ENCODE data around the gene FDXR.
"Not testable (repeated sequence)": the region's sequence is repeated elsewhere in the genome, so short reads cannot be mapped to it uniquely, and the experiment has no call there.

FDXR gene

DNA sequence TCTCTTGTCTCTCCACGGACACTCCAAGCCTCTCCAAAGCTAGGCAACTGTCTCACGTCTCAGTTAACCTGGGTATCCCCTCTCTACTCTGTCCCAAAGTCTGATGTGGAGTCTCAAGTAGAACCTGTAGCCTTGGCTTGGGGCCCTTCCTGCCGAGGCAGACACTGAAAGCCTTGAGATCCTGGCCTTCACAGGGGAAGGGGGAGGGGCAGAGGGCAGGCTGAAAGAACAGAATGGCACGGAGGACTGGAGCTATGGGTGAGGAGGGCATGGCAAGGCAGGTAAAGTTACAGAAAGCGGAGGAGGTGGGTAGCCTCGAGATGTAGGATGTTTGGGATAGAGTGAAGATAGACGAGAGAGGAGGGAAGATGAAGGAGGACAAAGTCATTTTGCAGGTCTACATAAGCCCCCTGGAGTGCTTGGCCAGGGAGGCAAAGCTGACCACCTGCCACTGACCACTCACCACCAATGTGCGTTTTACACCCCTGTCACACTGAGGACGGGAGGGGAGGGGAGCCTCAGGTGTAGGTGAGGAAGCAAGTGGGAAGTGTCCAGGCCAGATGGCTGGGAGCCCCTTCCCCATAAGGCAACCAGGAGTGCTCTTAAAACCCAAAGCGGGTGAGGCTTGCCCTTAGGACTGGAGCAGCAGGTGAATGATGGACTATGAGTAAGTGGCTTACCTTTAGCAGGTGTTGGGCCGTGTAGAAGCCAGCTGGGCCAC lies 1.3 kb downstream of the FDXR start:
- no peak for DNase-seq (ENCODE audit: low spot score)

DNA sequence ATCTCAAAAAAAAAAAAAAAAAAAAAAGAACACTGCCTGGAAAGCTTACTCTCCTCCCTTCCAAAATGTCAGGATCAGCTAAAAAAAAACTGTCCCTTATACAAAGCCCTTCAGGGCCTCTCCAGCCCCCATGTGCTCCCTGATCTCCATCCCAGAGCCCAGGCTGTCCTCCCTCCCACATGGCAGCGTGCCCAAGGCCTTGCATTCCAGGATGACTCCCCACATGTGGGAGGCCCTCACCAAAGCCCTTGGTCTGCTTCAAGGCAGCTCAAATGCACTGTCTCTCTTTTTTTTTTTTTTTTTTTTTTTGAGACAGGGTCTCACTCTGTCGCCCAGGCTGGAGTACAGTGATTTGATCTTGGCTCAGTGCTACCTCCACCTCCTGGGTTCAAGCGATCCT lies 2.3 kb downstream of the FDXR start:
- no peak for DNase-seq (ENCODE audit: low spot score)

DNA sequence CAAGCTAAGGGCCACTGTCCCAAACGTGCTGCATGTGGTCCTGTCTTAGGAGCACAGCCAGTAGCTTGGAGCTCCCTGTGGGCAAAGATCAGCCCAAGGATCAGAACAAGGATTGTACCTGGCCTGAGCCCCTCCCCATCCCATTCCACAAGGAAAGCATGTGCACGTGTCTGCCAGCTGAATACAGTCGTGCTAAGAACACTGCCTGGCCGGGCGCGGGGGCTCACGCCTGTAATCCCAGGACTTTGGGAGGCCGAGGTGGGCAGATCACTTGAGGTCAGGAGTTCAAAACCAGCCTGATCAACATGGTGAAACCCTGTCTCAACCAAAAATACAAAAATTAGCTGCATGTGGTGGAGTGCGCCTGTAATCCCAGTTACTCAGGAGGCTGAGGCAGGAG lies 2.8 kb downstream of the FDXR start:
- DNase-seq (ENCODE audit: low spot score) = not testable (repeated sequence)

DNA sequence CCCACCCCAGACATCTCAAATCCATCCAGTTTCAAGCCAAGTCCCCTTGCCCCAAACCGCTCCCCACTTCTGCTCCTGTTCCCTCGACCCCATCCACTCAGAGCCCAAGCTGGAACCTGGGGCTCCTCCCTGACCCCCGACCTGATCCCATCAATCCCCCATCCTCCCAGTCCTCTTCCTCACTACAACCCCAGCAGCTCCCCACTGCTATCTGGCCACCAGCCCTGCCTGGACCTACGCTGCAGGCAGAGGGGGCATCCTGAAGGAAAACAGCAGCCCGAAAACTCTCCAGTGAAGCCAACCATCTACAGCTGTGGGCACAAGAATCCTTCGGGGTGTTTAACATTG lies 3.9 kb downstream of the FDXR start:
- DNase-seq (ENCODE audit: low spot score) = no peak

DNA sequence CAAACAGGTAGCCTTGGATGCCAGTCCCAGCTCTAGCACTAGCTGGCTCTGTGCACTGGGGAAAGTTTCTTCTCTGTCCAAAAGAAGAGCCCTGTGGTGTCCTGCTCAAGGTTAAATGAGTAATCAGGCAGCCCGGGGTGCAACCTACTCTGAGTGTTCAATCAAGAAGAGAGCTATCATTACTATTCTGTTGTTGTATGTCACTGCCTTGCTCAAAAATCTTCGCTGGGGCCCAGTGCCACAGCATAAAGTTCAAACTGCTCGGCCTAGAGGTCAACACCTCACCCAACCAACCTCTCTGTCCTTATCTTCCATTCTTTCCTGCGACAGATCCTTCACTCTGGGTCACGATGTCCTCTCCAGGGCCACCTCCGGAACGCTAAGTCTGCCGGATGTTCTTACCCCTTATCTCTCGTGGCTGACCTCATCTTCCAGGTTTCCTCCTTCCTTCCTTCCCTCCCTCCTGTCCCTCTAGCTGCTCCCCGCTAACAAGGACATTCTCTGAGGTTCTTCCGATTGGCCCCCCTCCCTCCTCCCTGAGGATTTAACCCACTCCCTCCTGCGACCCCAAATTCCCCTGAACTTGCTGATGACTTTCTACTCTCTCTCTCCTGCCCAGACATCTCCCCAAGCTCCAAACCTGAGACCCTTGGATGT lies 4.4 kb downstream of the FDXR start:
- no peak for DNase-seq (ENCODE audit: low spot score)

DNA sequence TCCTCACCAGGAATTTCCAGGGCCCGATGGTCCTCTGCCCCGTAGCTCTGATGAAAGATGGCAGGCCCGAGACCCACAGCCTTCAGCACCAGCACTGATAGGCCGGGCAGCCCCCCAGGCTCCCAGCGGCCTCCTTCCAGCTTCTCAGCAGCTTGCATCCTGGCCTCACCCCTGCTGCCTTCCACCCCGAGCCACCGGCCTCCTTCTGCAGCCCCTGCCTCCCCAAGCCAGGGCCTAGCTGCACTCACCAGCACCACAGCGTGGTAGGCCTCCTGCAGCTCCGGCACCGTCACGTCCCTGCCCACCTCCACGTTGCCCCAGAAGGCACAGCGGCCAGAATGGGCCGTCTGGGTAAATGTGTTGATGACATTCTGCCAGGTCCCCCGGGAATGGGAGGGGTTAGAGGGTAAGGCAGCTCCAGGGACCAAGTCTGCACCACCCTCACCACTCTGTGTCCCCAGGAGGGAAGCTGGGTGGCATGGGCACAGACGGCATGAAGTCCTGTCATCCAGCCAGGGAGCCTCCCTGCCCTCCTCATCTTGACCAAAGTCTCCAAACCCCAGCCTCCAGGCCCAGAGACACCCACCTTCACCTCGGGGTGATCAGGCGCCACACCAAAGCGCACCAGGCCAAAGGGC lies 6.5 kb downstream of the FDXR start:
- no peak for DNase-seq (ENCODE audit: low spot score)

DNA sequence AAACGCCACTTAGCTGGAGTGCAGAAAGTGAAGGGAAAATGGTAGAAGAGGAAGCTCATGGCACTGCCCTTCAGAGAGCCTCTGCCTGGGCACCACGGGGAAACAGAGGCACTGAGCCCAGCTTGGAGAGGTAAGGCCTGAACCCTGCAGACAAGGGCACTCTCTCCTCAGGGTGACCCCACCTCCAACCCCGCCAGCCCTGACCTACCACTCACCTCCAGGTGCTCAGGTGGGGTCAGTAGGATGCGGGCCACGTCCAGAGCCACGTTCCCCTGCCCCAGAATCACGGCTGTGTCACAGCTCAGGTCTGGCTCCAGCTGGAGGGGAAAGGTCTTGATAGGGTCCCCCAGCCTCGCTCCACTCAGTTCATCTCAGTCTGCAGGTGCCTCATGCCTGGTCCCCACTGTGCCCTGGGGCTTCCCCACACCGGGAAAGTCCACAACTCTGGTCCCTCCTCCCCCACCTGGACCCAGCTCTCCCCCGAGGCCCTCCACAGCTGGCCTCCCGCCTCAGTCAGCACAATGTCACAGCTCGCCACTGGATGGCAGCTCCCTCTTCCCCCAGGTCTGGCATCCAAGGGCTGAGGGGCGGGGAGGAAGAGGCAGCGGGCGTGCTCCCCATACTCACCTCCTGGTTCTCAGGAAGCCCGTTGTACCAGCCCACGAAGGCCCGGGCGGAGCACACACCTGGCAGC lies 7.1 kb downstream of the FDXR start:
- no peak for DNase-seq (ENCODE audit: low spot score)

DNA sequence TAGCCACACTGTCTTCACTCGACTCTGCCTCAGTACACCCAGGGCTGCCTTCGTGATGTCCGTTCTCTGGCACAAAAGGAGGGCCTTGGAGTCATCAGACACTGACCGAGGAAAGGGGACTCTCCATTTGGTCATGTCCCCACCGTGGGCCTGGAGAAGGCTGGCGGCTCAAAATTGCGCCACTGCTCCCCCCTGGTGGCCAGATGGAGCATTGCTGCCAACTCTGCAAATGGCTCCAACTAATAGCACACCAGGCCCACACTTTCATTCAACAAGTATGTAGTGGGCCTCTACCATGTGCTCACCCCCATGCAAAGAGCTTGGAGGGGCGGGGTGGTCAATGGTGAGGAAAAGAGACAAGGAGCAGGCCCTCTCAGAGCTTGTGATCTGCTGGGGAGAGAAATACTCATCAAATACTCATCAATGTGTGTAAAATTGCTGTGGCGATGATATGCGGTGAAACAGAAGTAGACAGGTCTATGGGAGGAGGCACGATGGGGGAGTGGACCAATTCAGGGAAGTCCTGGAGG lies 7.9 kb downstream of the FDXR start:
- peak; percentile 49 for DNase-seq (ENCODE audit: low spot score)

DNA sequence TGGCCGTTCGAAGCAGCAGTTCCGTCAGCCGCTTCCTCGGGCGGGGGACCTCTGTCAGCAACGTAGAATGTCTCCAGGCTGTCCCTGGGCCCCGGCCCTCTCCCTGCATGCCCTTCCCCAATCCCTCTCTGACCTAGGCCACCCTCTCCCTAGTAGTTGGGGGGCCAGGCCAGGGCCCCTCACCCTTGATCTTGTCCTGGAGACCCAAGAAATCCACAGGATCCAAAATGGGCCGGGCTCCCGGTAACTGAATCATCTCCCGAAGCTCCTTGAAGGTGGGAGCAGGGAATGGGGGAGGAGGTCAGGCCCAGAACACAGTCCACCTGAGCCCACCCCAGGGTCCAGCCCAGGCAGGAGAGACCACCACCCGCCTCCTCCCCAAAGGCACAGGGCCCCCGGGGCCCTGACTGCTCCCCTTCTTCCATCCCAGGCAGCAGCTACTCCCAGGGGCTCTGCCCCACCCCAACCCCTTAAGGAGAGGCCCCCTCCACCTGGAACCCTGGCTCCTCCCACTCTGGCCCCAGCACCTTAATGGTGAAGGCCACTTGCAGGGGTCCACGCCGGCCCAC lies 8.4 kb downstream of the FDXR start:
- no peak for DNase-seq (ENCODE audit: low spot score)

DNA sequence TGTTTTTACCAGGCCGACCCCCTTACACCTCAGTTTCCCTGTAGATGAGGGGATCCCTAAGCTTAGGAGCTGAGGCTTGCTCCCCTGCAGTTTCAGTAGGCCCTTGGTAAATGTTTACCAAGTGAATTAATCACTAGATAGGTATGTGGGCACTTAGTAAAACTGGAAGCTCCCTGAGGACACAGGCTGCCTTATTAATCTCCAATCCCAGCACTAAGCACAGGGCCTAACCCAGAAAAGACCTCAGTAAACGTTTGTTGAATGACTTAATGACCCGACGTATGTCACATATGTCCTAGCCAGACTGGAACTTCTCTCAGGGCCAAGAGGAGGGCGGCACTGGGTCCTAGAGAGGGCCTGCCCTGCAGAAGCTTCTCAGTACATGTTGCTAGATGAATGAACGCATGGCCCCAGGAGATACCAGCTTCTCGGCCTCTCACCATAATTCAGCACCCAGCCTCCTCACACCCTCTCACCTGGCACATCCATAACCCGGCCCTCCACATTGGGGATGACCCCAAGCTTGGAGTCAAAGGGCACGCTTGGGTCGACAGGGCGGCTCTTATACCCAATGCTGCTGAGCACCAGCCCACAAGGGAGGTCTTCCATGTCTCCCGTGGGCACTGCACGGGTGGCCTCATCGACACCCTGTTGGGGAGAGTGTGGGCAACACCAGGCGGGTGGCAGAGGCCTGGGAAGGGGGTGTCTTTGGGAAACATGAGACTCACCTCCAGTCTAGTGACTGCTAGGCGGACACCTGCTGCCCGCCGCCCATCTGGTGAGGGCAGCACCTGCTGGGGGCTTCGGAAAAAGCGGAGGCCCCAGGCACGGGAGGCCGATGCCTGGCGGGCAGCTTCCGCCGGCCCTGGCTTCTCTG lies 9.1 kb downstream of the FDXR start:
- DNase-seq (ENCODE audit: low spot score) = no peak

DNA sequence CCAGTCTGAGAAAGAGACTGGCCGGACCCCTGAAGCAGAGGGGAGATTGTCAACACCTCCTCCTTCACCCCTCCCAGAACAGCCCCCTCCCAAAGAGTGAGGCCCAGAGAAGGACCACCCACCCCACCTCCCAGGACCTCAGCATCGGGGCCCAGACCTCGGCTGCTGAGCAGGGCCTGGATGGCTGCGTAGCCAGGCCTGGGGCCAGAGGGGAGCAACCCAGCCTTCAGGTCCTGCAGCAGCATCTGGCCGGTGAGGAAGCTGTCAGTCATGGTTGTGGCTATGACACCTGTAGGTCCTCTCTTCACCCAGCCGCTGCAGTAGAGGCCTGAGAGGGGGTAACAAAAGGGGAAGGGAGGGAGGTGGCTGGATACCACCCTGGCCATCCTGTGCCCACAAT lies 9.9 kb downstream of the FDXR start:
- DNase-seq (ENCODE audit: low spot score) = no peak

DNA sequence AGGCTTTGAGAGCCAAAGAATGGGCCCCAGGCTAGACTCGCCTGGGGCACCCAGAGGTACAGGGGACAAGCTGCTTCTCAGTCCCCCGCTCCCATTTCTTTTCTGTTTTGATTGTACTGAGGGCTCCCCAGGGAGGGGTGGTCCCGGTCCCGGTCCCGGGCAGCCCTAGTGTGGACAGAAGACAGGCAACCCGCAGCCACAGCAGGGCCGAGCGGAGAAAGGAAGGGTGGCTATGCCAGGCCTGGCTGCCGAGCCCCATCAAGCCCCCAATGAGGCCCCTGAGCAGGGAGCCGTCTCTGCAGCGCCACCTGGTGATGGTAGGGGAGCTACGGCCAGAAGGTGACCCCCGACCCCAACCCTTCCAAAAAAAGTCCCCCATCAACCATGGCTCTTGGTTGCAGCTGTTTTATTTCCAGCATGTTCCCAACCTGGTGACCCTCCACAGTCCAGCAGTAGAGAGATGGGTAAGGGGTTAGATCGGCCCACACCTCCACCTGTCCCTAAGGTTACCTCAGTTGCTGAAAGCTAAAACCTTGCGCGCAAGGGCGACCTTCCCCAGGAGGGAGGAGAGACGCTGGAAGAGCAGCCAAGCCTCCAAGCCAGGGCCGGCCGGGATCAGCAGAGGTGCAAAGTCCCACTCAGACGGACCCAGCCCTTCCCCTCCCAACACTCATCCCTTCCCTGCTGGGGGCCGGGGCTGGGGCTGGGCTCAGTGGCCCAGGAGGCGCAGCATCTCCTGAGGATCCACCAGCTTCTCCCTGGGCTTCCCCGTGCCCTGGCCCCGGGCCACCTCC lies 10.5 kb downstream of the FDXR start:
- DNase-seq (ENCODE audit: low spot score) = peak; percentile 42

DNA sequence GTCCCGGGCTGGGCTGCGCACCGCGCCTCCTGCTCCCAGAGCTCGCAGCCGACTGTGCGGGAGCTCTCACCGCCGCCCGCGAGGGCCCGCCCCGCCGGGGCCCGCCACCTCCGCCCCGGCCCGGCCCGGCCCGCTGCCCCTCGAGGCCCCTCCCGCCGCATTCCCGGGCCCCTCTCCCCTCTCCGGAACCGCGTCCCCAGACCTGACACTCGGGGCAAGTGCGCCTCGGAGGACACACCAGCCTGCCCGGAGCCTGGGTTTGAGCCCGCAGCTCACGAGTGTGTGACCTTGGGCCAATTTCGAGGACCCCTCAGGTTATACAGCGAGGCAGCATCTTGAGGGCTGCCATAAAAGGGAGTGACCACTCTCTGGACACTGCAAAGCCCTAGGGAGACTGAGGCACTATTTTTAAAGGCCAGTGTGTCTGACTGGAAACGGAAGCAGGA lies 11.1 kb downstream of the FDXR start:
- DNase-seq (ENCODE audit: low spot score) = no peak

DNA sequence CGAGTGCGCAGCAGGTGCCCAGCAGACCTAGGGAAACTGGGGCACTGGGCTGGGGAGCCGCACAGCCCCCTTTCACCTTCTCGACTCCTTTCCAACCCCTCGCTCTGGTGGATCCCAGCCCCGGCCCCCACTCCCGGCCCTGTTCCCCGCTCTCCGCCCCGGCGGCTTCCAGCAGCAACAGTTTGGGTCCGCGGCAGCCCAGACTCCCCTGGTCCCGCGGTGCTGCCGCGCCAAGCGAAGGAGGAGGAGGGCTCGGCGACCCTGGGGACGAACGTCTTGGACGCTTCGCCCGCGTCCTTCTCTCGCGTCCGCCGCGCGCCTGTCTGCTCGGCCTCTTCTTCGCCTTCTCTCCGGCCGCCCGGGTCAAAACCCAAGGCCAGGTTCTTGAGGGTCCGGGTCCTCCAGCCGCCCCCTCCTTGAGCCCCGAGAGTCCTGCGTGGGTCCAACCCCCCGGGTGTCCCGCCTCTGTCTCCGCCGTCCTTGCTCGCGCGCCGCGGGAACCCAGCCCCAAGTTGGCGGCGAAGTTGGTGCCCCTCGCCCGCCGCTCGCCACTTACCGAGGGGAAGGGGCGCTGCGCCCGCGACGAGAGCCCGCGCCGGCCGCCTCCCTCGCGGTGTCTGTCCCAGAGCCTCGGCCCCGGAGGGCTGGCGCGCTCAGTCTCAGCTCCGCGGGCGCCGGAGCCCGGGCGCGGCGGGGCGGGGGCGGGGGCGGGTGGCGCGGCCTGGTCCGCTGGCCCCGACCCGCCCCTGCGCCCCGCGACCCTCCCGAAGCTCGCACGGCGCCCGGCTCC lies 11.7 kb downstream of the FDXR start:
- no peak for DNase-seq (ENCODE audit: low spot score)

DNA sequence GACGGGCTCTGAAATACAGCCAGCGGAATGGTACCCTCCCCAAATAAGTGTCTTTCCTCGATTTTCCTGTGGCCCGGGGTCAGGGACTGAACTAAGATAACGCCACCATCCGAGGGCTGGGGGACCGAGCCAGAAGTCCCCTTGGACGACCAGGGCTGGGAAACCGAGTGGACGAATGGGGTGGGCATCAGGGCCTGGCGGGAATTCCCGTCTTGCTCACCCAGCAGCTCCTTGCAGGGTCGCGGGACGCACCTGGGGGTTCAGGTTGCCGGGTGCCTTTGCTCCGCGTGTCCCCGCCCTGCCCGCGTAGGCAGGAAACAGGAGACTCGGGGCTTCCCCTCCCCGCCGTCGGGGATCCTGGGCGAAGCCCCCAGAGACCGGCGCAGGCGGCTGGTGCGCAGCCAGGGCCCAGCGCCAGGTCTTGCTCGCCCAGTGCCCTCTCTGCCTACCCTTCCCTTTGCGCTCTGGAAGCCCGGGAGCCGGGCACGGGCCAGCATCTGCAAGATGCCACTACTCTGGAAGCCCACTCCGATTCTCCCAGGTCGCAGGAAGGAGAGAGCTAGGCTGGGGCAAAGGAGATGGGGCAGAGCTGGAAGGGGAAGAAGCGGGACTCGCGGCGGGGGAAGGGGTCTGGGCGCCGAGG lies 12.4 kb downstream of the FDXR start:
- DNase-seq (ENCODE audit: low spot score) = no peak

DNA sequence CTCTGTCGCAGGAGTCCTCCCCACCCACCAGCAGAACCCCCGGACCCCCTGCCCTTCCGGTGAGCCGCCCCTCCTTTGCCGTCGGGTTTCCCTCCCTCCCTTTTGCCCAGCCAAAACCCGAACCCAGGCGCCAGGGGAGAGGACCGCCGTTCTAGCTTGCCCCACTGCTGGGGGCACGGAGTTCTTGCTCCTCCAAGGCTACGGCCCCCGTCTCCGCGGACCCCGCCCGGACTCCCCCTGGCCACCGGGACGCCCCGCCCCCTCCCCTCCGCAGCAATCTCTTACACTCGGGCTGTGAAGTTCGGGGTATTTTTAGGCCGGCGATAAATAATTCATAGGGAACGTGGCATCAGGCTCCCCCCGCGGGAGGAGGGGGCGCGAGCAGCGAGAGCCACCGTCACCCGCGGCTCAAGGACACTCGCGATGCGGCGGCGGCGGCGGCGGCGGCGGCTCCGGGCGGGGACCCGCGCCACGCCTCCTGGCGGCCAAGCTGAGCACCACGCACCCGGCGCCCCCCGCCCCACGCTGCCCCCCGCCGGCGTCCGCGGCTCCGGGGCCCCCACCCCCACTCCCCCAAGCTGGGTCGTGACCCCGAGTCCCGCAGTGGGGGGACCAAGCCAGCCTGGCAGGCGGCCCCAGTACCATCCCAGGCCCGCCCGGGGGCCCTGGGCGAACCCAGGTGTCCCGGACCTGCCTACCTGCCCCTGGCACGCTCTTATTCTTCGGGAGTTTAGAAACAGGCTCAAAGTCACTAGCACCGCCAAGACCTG lies 13.2 kb downstream of the FDXR start, which contains the start of gene GRIN2C:
TSS of gene GRIN2C (minus strand) at position 427 of the 770 bp plus-strand sequence. CDS start 4,793 bp downstream, outside the sequence.
- DNase-seq (ENCODE audit: low spot score) = no peak

DNA sequence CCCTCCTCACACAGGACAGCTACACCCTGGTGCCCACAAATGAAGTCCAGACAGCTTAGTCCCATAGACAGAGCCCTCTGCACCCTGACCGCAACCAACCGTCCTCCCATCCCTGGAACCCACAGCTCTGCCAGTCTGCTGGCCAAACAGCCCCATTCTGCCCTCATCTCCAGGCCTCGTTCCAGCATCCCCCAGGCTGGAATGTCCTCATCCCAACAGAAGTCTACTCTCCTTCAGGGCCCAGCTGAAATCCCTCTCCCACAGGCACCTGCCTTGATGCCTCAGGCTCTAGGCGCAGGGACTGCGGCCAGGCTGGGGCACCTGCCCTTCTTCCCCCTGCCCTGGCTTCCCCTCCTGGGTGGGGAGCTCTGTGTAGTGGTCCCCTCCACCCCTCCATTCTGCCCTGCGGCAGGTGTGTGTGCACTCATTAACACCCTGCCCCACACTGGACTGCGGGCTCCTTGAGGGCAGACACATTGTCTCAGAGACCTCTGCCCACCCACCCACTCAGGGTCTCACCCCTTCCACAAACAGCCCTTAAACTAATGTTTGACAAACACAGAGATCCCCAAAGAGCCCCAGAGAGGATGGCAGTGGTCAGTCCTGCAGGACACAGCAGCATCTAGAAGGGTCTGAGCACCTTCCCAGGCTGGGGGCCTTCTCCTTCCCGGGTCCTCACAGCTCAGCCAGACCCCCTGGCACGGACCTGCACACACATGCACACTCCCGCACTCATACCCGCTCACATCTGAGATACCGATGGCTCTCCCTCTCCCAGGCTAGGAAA lies 13.9 kb downstream of the FDXR start:
- DNase-seq (ENCODE audit: low spot score) = no peak

Measured in SW480 (cell line).